K562 (cell line): ENCODE measurements around the gene TECPR2. TPM values are rescaled to one million over a fixed set of nuclear protein-coding genes. Genes with fewer than 3 reads are reported as not detected.

Experiments used
- ATAC-seq: fragments of 200-7000 bp; cut with Tn5 transposase; 3 replicates; pipeline ENCODE4 v1.9.1; 2020; ENCODE audit warnings: moderate library complexity
- BruUV-seq: library from RNA; stranded (reverse); fragments of 400-500 nt; replicated peaks from 2 replicates; lab custom pipeline; 2021; lab: Mats Ljungman, UMichigan
- CTCF ChIA-PET: fragments of 300-600 bp; formaldehyde crosslinking; extraction: SDS; loops from one replicate; lab custom pipeline; 2021; ENCODE audit warnings: low intra/inter-chr PET ratio; lab: Yijun Ruan, JAX
- POLR2A ChIA-PET: fragments of 300-600, 350-650 bp; sonication (Branson Sonifier 250); formaldehyde crosslinking; extraction: SDS; loops from one replicate; lab custom pipeline; 2021; ENCODE audit warnings: antibody characterized with exemption, inconsistent platforms; lab: Yijun Ruan, JAX
- DNase-seq, 4 experiments: peaks; one replicate each; pipeline versions ENCODE4 v3.0.0 to v3.0.0-alpha.2; 2011 to 2018; ENCODE audit warnings: low spot score in 3 of 4, mixed read lengths in 3 of 4; ENCODE audit errors: extremely low read depth in 1 of 4
- FAIRE-seq: peaks from 2 replicates; lab custom pipeline; 2011; peaks lifted over from hg19 to GRCh38; lab: Jason Lieb, UNC
- H2AFZ ChIP-seq: 2 replicates; pipeline ENCODE4 v1.6.0; 2011; ENCODE audit warnings: low read depth, low read length, control low read depth, inconsistent platforms
- H3K27ac ChIP-seq: fragments of 200-600 bp; 3 replicates; pipeline ENCODE4 v1.8.0; 2011; ENCODE audit warnings: low read depth, mild to moderate bottlenecking, control low read depth, inconsistent platforms, low read length, moderate library complexity, mixed read lengths; ENCODE audit errors: extremely low read depth
- H3K27me3 ChIP-seq, 2 experiments: fragments of 300-600 bp in 1 of 2; 2 replicates in 1 of 2; 3 replicates in 1 of 2; pipeline versions ENCODE4 v1.6.0 to v1.8.0; 2011; ENCODE audit warnings: inconsistent platforms in 2 of 2, low read length in 2 of 2, mild to moderate bottlenecking in 1 of 2, mixed read lengths in 1 of 2, moderate library complexity in 1 of 2; ENCODE audit not compliant: control insufficient read depth in 2 of 2, insufficient read depth in 2 of 2
- H3K36me3 ChIP-seq: fragments of 300-600 bp; 3 replicates; pipeline ENCODE4 v1.8.0; 2011; ENCODE audit warnings: mild to moderate bottlenecking, low read length, inconsistent platforms; ENCODE audit not compliant: control insufficient read depth, insufficient read depth
- H3K4me1 ChIP-seq, 2 experiments: fragments of 200-600 bp in 1 of 2; replicated peaks in 1 of 2; 2 replicates in 1 of 2; 3 replicates in 1 of 2; pipeline versions ENCODE4 v1.5.1 to v1.8.0; 2011; ENCODE audit warnings: inconsistent platforms in 2 of 2, low read length in 2 of 2, mild to moderate bottlenecking in 1 of 2, mixed read lengths in 1 of 2, moderate library complexity in 1 of 2; ENCODE audit not compliant: control insufficient read depth in 2 of 2, insufficient read depth in 2 of 2
- H3K4me2 ChIP-seq: 2 replicates; pipeline ENCODE4 v1.6.1; 2011; ENCODE audit warnings: low read length, control low read depth, inconsistent platforms, mixed read lengths; ENCODE audit not compliant: insufficient read depth
- H3K4me3 ChIP-seq: fragments of 200-600 bp; sonication (generic), shearing (Covaris generic); 2 replicates; pipeline ENCODE4 v1.5.1; 2016; ENCODE audit warnings: control low read depth, inconsistent platforms
- H3K79me2 ChIP-seq: fragments of 200-600 bp; 3 replicates; pipeline ENCODE4 v1.8.0; 2011; ENCODE audit warnings: low read length, inconsistent platforms; ENCODE audit not compliant: control insufficient read depth, insufficient read depth
- H3K9ac ChIP-seq, 2 experiments: 2 replicates each; pipeline versions ENCODE4 v1.6.0 to v1.6.1; 2011; ENCODE audit warnings: low read depth in 2 of 2, low read length in 2 of 2, control low read depth in 1 of 2, inconsistent platforms in 1 of 2, mild to moderate bottlenecking in 1 of 2, mixed read lengths in 1 of 2; ENCODE audit not compliant: insufficient read depth in 1 of 2
- H3K9me1 ChIP-seq: one replicate; pipeline ENCODE4 v1.6.0; 2011; ENCODE audit warnings: inconsistent platforms, mild to moderate bottlenecking, low read length, moderate library complexity; ENCODE audit not compliant: control insufficient read depth, insufficient read depth
- H3K9me3 ChIP-seq: replicated peaks from 2 replicates; pipeline ENCODE4 v1.5.1; 2011; ENCODE audit warnings: low read depth, low read length, inconsistent platforms; ENCODE audit not compliant: control insufficient read depth, insufficient read depth
- H4K20me1 ChIP-seq: replicated peaks from 2 replicates; pipeline ENCODE4 v1.6.1; 2011; ENCODE audit warnings: low read length, inconsistent platforms, mixed read lengths; ENCODE audit not compliant: control insufficient read depth, insufficient read depth
- HES1 ChIP-seq: fragments of 450-650 bp; IDR thresholded peaks from 2 replicates; pipeline ENCODE4 v1.6.1; 2016; ENCODE audit warnings: low read depth, mild to moderate bottlenecking, moderate library complexity
- PHF20 ChIP-seq: fragments of 450-650 bp; IDR thresholded peaks from 2 replicates; pipeline ENCODE4 v1.6.1; 2018; ENCODE audit not compliant: partially characterized antibody
- SIX5 ChIP-seq, 2 experiments: IDR thresholded peaks; 2 replicates each; pipeline ENCODE4 v1.6.1; 2011; ENCODE audit warnings: low read length in 2 of 2, borderline replicate concordance in 1 of 2, low read depth in 1 of 2, mild to moderate bottlenecking in 1 of 2, moderate library complexity in 1 of 2; ENCODE audit not compliant: insufficient read depth in 1 of 2
- XRCC5 ChIP-seq: fragments of 200-400 bp; formaldehyde crosslinking; IDR thresholded peaks from 2 replicates; pipeline ENCODE4 v1.6.1; 2017; ENCODE audit warnings: low read depth, mild to moderate bottlenecking, low read length
- ZNF584 ChIP-seq: fragments of 200-800 bp; sonication (Bioruptor generic); IDR thresholded peaks from 2 replicates; pipeline ENCODE4 v1.6.1; 2016; ENCODE audit warnings: low read depth, mild to moderate bottlenecking, missing genetic modification characterization, missing compliant biosample characterization
- ZNF785 ChIP-seq: fragments of 250-450 bp; sonication (Bioruptor Pico); IDR thresholded peaks from 2 replicates; pipeline ENCODE4 v1.4.0; 2020; ENCODE audit warnings: mild to moderate bottlenecking
- WGBS: fragments of 100-300 bp; shearing (Covaris generic); methylation state at CpG from one replicate; pipeline ENCODE4 v1.1.6; 2016; ENCODE audit warnings: low coverage, mixed read lengths; ENCODE audit not compliant: insufficient coverage; ENCODE audit errors: missing lambda C conversion rate; 5-methylcytosine and 5-hydroxymethylcytosine counted together
- in situ Hi-C: fragments of 300-500 bp; cut with MboI; formaldehyde crosslinking; loops from 4 replicates; pipeline ENCODE4 v1.15.0; 2018; ENCODE audit warnings: inconsistent platforms, mixed read lengths
- intact Hi-C: fragments of 100-400 bp; cut with micrococcal nuclease; formaldehyde crosslinking; loops from 2 replicates; pipeline ENCODE4 v1.14.2; 2022
- polyA plus RNA-seq, 8 experiments: library from polyadenylated mRNA; depleted of rRNA in 4 of 8; stranded (reverse) in 5 of 8; unstranded in 3 of 8; fragments of >200 nt; fragmentation: Nextera tagmentation in 2 of 8; fragmentation: Illumina TruSeq in 1 of 8; extraction: Ambion mirVana in 2 of 8; extraction: Trizol in 1 of 8; gene quantifications; 2 replicates each; pipeline versions ENCODE4 v1.2.1 to v1.2.3, GENCODE V29; 2011 to 2014; ENCODE audit warnings: inconsistent platforms in 1 of 8, missing spikeins in 1 of 8
- total RNA-seq, 7 experiments: library from RNA; depleted of rRNA in 6 of 7; stranded (reverse); fragments of >200 nt in 6 of 7; fragmentation: Illumina TruSeq in 2 of 7; extraction: Trizol in 2 of 7; gene quantifications; 2 replicates each; pipeline versions ENCODE4 v1.2.1 to v1.2.3, GENCODE V29; 2011 to 2021; ENCODE audit warnings: low replicate concordance in 1 of 7
- TF ChIP-seq, protein P1 (sequence below): IDR thresholded peaks from 2 replicates; pipeline ENCODE4 v1.6.1; 2011; ENCODE audit not compliant: insufficient read length; ENCODE audit errors: extremely low read depth

TECPR2 gene
- total and polyA plus RNA-seq, 9 of the 15 experiments (the other 6 are each of a cell fraction or from before 2014, with no cell fraction given) = 0.04 to 3.0 (median 0.83) TPM

DNA sequence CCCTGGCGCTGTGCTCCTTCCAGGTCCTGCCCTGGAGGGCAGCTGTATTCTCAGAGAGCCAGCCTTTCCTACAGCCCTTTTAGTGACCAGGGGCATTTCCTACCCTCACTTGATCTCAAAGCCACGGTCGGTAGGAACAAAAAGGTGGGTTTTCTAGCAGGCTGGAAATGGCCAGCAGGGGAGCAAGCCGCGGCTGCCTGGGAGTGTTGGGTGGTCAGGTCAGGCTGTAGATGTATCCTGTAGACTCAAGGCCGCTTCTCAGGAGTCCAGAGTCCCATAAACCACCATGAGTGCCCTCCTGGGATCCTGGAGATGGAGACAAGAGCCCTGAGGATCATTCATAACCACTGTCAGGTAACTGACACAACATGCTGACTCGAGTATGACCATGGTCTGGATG lies 18.7 kb upstream of the TECPR2 start:
- Histone ChIP-seq H2AFZ (no peak overlapping the region), H3K27me3 (no peaks in the 10 kb centered on the region), H4K20me1 (no peaks in the 10 kb centered on the region), H3K27ac (no peak overlapping the region), H3K9ac (no peak overlapping the region; a peak in 1 of 4 replicates), H3K4me3 (no peak overlapping the region), H3K9me3 (no peaks in the 10 kb centered on the region), H3K36me3 (peaks cover 34% of the 10 kb centered on the region), H3K9me1 (no peaks in the 10 kb centered on the region), H3K4me1 (no peaks in the 10 kb centered on the region; a peak in 1 of 5 replicates), H3K79me2 (no peaks in the 10 kb centered on the region), H3K4me2 (no peak overlapping the region)
- TF ChIP-seq PHF20 (no peak), ZNF584 (no peak), SIX5 (IDR thresholded peaks at IDR 0.05; ENCODE audit: borderline replicate concordance in 1 of 2, insufficient read depth in 1 of 2, low read depth in 1 of 2, low read length in 2 of 2) (no peak), ZNF785 (CRISPR knock-in tag) (no peak), XRCC5 (no peak), HES1 (no peak)
- TF ChIP-seq, protein P1, sequence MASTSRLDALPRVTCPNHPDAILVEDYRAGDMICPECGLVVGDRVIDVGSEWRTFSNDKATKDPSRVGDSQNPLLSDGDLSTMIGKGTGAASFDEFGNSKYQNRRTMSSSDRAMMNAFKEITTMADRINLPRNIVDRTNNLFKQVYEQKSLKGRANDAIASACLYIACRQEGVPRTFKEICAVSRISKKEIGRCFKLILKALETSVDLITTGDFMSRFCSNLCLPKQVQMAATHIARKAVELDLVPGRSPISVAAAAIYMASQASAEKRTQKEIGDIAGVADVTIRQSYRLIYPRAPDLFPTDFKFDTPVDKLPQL = no peak
- in situ Hi-C loops = no loop called here
- no peak for DNase-seq
- intact Hi-C loops = no loop called here
- no TSS peak for BruUV-seq
- POLR2A ChIA-PET = interaction anchor here (0.6 to 0.9 kb wide), 2 partner anchors 16 to 39 kb away, joined by 3 to 4 read pairs; no protein-coding TSS in a partner anchor
- CTCF ChIA-PET = no interaction called here
- no peak for FAIRE-seq
- 83% methylated on average over 6 of the region's 7 CpGs for WGBS
- no peak for ATAC-seq
